HG03378 (cell line): Measurements from ENCODE around the gene MBP.

Source experiments
- ATAC-seq: cut with Tn5 transposase; IDR thresholded peaks from one replicate; pipeline ENCODE4 v1.9.1; 2021; ENCODE audit warnings: mild to moderate bottlenecking, moderate library complexity; ENCODE audit not compliant: unreplicated experiment

MBP gene

DNA sequence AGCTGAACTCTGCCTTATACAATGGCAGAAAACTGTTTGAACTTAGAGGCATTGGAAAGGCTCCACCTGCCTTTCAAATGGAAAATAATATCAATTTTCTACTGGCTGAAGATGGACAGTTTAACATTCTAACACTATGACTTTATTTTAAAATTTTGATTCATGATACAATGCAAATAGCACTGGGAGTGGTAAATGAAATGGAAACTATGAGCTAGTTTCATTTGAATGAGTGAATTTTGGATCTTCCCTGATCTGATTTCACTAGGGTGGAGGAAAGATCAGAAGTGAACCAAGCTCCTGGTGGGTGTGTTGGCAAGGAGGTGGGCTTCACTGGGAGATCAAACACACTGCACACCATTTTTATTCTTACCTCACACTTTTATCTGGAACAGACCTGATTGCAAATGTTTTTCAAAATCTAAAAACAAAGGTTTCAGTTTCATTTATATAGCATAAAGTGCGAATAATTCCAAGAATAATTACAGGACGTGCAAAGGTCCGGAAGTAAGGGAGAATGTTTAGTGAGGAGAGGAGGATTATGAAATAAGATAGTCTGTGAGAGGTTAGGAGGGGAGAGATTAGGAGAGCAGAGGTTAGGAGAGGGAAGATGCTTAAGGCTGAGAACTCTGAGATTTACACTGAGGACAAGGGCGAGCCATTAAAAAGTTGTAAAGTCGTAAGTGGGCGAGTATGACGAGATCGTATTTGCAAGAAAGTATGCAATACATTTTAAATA lies 18.6 kb upstream of the MBP start:
- ATAC-seq: no peak

DNA sequence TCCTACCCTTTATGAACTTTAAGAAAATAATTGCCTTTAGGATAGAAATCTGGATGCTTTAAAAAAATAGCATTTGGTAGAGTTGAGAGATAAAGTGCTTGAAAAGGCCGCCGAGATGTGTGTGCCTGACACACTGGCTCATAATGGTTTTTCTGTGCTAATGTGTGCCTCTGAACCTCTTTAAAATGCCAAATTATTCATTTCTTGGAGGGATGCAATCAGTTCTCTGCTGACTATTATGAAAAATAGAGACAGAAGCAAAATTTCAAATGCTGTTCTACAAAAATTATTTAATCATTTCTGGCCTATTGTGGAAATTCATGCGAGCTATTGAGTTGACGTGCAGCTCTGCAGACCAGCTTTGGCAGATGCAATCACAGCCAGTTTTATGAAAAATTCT lies 18.0 kb upstream of the MBP start:
- no peak for ATAC-seq

DNA sequence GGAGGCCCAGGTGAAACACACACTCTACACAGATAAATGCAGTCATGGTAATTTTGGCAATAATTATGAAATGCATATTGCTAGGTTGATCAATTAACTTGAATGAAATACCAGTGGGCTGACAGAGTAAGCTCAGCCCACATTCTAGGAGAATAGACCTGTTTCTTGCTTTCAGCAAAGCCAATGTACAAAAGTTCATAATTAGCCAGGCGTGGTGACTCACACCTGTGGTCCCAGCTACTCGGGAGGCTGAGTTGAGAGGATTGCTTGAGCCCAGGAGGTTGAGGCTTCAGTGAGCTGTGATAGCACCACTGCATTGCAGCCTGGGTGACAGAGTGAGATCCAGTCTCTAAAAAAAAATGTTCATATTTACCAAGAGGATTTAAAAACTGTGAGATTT lies 15.7 kb upstream of the MBP start:
- no peak for ATAC-seq

DNA sequence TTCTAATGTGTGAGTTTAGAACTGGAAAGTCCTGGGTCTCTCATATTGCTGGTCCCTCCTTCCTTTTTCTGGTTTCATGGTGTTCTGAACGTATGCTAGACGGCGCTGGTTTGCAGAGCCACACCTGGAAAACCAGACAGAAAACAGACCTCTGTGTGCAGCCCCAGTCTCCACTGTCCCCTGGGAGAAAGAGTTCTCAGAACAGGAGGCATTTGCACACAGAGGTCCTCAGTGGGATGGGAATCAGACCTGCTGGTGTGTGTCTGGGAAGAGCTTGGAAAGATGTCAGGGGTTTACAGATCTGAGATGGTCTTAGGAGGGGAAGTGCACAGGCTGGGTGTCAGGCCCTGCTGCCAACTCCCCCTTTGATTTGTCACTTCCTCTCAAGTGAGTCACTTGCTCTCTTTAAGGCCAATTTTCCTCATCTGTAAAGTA lies 14.9 kb upstream of the MBP start:
- no peak for ATAC-seq

DNA sequence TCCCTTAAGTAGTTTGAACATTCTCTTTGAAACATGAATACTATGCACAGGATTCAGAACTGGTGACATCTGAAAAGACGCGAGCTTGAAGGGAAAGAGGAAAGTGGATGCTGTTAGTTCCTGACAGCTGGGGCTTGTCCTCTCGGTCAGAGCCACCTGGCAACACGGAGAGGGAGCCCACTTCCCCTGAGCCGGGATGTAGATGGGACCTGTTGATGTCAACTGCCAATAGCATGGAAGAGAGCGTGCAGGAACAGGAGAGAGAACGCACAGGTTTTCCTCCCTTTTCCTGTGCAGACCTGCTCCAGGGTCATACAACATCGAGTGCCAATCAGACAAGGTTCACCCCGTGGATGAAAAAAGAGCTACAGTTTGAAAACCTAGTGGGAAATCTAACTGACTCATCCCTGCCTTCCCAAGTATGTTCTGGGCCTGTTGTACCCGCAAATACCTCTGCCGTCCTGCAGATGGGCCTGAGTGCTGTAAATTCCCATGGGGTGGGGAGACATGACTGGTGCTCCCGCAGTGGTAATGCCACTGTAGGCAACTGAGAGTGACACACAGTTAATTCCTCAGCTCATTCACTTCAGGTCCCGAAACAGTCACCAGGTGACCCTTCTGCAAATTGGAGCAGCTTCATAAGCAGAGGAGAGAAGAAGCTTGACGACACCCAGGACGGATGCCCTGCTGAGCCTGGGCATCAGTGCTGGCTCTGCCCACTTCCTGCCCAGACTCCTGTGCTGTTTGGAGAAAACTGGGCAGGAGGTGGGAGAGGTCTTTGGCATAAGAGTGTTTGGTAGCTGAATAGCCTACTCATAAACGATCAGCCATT lies 13.9 kb upstream of the MBP start:
- ATAC-seq: no peak

DNA sequence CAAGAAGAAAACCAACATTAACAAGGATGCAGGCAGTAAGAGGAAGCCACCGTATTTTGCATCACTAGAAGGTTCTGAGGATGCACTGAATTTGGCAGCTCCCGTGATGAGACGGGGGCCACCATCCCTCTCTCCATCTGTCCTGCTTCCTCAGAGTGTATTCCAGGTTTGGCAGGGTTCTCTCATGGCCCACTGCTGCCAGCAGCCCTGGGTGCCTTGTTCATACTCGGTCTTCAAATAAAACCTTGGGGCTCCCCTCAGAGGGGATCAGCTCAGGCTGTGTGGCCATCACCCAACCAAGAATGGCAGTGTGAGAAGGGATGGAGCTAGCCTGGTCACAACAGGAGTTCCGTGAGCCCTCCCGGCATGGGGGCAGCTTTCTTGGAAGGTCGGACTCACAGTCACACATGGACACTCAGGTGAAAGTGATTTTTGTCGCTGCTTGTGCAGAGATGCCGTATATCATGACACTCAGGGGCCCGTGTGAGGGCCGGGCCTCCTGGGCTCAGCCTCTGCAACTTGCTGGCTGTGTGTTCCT lies 12.8 kb upstream of the MBP start:
- ATAC-seq: no peak

DNA sequence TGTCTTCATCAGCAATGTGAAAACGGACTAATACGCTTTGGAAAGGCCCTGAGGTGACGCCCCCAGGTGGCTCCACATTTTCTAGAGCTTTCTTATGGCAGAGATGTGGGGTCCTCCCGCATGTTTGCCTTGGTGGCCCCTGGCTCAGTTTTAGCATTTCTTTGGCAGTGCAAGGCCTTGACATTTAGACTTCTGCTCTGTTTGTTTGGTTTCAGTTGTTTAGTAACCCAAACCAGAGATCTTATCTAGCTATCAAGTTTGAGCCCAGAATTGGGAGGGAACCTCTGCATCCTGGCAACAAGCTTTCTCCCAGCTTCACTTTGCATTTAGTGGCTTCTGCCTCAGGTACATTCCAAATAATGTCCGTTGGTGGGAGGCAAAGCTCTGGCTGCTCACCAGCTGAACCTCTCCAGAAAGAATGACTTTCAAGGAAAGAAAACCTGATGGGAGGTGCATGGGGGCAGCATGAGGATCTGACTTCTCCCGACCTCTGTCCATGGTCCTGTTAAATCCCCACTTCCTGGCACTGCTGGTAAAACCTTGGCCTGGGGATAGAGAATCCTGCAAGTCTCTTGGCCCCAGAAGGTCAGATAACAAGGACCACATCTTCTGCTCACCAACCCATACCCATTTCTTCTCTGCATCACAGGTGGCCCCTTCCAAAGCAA lies 12.0 kb upstream of the MBP start:
- no peak for ATAC-seq

DNA sequence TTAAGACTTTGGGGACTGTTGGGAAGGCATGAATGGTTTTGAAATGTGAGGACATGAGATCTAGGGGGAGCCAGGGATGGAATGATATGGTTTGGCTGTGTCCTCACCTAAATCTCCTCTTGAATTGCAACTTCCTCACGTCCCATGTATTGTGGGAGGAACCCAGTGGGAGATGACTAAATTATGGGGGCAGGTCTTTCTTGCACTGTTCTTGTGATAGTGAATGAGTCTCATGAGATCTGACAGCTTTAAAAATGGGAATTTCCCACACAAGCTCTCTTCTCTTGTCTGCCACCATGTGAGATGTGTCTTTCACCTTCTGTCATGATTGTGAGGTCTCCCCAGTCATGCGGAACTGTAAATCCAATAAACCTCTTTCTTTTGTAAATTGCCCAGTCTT lies 11.5 kb upstream of the MBP start:
- ATAC-seq: no peak

DNA sequence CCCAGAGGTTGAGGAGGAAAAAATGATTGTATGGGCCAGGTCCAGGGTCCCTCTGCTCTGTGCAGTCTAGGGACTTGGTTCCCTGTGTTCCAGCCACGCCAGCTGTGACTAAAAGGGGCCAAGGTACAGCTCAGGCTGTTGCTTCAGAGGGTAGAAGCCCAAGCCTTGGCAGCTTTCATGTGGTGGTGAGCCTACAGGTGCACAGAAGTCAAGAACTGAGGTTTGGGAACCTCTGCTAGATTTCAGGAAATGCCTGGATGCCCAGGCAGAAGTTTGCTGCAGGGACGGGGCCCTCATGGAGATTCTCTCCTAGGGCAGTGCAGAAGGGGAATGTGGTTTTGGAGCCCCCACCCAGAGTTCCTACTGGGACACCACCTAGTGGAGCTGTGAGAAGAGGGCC lies 10.6 kb upstream of the MBP start:
- no peak for ATAC-seq

DNA sequence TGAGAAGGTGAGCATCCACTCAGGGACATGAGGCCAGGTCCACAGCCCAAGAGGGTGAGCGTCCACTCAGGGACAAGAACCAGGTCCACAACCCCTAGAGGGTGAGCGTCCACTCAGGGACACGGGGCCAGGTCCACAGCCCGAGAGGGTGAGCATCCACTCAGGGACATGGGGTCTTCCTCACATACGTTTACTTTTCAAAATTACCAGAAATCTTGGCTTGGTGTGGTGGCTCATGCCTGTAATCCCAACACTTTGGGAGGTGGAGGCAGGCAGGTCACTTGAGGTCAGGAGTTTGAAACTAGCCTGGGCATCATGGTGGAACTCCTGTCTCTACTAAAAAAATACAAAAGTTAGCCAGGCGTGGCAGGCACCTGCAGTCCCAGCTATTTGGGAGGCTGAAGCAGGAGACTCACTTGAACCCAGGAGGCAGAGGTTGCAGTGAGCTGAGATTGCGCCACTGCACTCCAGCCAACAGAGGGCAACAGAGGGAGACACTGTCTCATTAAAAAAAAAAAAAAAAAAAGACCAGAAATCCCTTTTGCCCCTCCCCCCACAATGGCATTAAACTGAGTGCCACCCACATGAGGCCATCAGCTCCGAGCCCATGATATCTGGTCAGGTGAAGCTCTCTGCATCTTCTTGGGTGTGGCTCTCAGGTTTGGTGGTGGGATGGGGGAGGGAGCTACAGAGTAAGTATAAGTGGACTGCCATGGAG lies 9.0 kb upstream of the MBP start:
- no peak for ATAC-seq

DNA sequence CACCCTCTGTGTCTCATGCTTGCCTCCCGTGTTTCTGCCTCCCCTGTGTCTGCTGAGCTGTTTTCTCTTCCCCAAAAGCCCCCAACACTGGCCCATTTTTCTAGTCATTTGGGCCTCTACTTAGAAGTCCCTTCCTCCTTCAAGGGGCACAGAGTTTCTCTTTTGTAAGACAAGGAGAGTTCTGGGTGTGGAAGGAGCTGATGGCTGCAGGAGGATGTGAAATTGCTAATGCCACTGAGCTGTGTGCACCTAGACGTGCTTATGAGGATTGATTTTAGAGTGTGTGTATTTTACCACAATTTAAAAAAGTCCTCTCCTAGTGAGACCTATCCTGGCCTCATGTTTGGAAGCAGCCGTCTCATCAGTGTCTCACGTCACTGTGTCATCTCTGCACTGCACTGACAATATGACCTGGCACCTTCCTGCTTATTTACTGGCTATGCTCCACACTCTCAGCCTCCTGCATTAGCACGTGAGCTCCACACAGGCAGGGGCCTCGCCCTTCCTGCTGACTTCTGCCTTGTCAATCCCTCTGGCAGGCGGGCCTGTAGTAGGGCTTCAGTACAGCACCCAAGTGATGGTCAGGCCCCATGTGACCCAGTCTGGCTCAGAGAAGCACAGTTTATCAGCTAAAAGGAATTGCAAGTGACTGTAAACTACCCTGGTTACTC lies 8.0 kb upstream of the MBP start:
- ATAC-seq: no peak

DNA sequence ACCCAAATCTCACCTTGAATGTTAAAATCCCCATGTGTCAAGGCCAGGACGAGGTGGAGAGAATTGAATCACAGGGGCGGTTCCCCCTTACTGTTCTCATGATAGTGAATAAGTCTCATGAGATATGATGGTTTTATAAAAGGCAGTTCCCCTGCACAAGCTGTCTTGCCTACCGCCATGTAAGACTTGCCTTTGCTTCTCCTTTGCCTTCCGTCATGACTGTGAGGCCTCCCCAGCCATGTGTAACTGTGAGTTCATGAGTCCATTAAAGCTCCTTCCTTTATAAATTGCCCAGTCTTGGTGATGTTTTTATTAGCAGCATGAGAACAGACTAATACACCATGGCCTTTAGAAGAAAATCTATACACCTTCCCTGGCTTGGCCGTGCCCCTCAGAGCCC lies 7.4 kb upstream of the MBP start:
- no peak for ATAC-seq

DNA sequence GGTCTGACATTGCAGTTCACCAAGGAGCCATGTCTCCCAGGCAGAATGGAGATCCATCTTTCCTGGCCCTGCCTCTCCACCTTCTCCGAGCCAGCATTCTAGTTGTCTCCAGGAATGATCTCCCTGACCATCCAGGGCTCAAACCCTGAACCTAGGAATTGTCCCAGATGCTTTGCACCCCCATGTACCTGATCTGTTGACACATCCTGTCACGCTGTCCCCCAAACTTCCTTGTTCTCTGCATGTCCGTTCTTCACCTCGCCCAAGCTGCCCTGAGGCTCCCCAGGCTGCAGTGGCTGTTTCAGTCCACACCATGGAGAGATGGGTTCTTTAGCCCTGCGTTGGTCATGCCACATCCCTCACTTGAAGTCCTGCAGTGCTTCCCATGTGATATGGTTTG lies 7.0 kb upstream of the MBP start:
- no peak for ATAC-seq

DNA sequence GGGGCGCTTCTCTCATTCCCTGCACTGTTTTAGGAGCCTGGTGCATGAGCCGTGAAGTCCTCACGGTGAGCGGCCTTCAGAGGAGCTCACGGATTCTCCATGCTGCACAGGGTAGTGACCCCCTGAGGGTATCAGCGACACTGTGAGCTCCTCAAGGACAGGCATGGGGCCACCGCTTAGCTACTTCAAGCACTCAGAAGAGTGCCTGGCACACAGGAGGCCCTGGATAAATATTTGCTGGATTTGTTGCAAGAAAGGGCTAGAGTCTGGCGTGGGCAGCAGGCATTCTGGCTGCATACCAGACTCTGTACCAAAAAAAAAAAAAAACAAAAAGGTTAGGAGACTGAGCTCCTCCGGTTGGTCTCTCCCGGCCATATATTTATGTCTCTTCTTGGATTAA lies 5.7 kb upstream of the MBP start:
- no peak for ATAC-seq

DNA sequence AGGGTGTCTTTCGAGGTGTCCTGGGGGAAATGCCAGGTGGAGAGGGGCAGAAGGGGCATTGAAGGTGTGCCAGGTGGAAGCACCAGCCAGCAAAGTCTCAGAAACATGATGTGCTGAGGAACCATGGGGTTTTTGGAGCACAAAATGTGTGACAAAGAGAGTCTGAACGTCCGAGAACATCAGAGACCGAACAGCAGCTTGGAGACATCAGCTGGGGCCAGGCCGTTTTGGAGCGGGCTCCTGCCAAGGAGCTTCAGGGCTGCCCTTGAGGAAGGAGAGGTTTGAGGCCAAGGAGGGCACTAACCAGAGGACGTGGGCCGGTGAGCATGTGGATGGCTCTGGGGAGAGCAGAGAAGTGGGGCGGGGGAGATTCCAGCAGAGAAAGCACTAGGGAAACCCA lies 5.3 kb upstream of the MBP start:
- ATAC-seq: no peak

DNA sequence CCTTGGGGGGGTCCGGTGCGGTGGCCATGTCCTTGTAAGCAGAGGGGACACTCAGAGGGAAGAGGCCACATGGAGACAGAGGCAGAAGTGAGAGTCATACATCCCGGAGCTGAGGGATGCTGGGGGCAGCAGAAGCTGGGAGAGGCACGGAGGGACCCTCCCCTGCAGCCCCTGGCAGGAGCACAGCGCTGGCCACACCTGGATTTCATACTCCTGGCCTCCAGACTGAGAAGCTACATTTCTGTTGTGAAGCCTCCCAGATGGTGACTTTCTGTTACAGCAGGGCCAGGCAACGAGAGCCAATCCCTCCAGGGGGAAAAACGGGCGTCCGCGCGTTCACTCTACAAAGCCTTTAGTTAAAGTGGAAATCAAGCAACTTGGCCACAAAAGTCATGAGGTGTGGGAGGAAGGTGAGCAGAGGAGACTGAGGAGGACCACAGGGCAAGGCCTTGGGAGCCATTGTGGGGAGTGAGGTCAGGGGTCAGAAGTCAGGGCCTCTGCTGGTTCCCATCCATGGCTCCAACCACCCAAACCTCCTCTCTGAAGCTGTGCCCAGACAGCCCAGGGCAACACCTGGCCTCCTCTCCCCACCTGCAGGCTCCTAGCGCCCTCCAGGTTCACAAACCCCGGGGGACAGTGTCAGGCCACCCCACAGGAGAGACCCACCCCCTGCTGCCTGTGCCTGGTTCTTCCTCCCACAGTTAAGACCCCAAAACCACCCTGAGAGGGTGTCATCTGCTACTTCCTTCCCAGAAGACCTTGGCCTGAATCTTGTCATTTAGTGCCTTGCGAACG lies 4.5 kb upstream of the MBP start:
- no peak for ATAC-seq

DNA sequence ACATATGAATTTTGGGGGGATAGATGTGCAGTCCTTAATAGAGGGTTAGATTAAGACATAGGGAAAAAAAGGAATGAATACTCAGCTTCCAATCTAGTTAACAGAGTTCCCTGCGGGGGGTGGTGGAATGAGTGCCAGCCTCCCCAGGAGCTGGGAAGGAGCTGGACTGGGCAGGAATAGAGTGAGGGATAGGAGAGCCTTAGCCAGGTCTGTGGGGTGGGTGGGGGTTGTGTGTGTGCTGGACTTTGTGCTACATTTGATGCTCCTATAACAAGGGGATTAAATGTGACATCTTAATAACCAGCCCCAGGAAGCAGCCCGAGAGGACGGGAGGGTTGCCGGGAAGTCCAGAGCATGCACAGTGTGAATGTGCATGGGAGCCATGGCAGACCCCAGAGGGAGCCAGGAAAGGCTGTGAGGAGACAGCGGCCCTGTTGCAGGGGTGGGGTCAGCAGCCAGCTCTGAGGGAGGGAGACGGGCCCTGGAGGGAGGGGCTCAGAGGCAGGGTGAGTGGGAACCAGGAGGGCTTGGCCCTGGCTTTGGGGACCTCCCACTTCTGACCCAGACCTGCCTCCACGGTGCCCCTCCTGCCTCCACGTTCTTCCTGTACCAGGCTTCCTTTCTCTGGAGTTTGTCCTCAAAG lies 3.6 kb upstream of the MBP start:
- ATAC-seq: no peak

DNA sequence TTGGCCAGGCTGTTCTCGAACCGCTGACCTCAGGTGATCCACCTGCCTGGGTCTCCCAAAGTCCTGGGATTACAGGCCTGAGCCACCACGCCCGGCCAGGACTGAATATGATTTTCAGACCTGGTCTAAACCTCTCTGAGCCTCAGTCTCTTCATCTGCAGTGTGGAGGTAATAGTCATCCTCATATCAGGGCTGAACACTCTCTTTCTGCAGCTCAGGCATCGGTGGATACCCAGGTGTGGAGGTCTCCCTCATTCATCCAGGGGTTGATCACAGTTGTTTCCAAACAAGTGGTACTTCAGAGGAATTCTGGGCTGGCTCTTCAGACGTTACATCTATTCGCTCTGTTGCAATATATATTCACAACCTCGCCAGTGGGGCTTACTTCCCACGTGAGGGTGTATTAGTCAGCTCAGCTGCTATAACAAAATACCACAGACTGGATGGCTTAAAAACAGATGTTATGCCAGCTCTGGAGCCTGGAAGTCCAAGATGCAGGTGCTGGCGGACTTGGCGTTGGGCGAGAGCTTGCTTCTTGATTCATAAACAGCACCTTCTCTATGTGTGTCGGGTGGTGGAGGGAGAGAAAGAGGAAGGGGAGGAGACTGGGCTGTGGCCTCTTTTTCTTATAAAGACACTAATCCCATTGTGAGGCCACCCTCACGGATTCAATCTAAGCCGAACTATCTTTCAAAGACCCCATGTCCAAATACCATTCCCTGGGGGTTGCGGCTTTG lies 2.9 kb upstream of the MBP start:
- ATAC-seq: no peak

DNA sequence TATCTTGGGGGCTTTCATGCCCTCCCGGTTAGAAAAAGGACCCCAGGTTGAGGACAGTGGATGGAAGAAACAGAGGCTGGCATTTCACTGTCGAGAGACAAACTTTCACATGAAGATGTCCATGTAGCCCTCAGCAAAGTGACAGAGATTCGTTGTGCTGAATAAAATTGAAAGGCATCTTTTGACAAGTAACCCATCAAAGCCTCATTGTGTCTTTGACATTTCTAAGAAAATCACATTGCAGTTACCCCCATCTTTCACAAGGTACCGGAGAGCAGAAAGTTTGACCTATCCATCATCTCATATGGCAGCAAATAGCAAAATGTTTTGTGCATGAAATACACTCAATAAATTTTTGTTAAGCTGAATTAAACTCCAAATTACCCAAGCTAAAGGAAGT lies 2.0 kb upstream of the MBP start:
- ATAC-seq: no peak
